WTC11 (cell line): ENCODE results near the gene RAX2. TPM values are rescaled to one million over a fixed set of nuclear protein-coding genes. Genes with fewer than 3 reads are reported as not detected.
A peak's percentile ranks its signal among the peaks of the same experiment; 100 is the strongest.

ENCODE experiments used
- ATAC-seq: fragments of 200-7000 bp; cut with Tn5 transposase; 2 replicates; pipeline ENCODE4 v1.10.0; 2021; ENCODE audit warnings: mild to moderate bottlenecking, moderate library complexity
- CTCF ChIA-PET: fragments of 300-600 bp; sonication (Branson Sonifier 250); formaldehyde crosslinking; loops from one replicate; lab custom pipeline; 2021; ENCODE audit warnings: antibody characterized with exemption; lab: Charles Lee
- POLR2A ChIA-PET: fragments of 350-600 bp; sonication (Branson Sonifier 250); formaldehyde crosslinking; loops from one replicate; lab custom pipeline; 2021; ENCODE audit warnings: antibody characterized with exemption; lab: Charles Lee
- DNase-seq: peaks from one replicate; pipeline ENCODE4 v3.0.0; 2021; ENCODE audit warnings: low spot score
- H3K27ac Mint-ChIP-seq: 2 replicates; pipeline ENCODE4 v1.8.0; 2021; ENCODE audit warnings: mixed read lengths
- H3K27me3 Mint-ChIP-seq: 2 replicates; pipeline ENCODE4 v1.8.0; 2021; ENCODE audit warnings: low read depth, mild to moderate bottlenecking, moderate library complexity, mixed read lengths
- H3K36me3 Mint-ChIP-seq: 2 replicates; pipeline ENCODE4 v1.8.0; 2021; ENCODE audit warnings: mixed read lengths
- H3K4me1 Mint-ChIP-seq: 2 replicates; pipeline ENCODE4 v1.8.0; 2022; ENCODE audit warnings: mixed read lengths
- H3K4me3 Mint-ChIP-seq: 2 replicates; pipeline ENCODE4 v1.8.0; 2021; ENCODE audit warnings: mild to moderate bottlenecking, moderate library complexity, mixed read lengths
- H3K9me3 Mint-ChIP-seq: 2 replicates; pipeline ENCODE4 v1.8.0; 2021; ENCODE audit warnings: mixed read lengths
- ELF4 ChIP-seq: sonication (generic); formaldehyde crosslinking; IDR thresholded peaks from 2 replicates; pipeline ENCODE4 v1.8.1; 2022; ENCODE audit warnings: low read depth, mild to moderate bottlenecking, moderate library complexity, missing genetic modification reagents
- HMGXB4 ChIP-seq: sonication (generic); formaldehyde crosslinking; IDR thresholded peaks from 2 replicates; pipeline ENCODE4 v1.8.1; 2023; ENCODE audit warnings: mild to moderate bottlenecking, moderate library complexity, missing genetic modification reagents
- IRF2 ChIP-seq: sonication (generic); formaldehyde crosslinking; IDR thresholded peaks from 2 replicates; pipeline ENCODE4 v1.8.0; 2022; ENCODE audit warnings: low read depth, missing genetic modification reagents, borderline replicate concordance
- JAZF1 ChIP-seq: fragments of 250-450 bp; sonication (Bioruptor Pico); IDR thresholded peaks from 2 replicates; pipeline ENCODE4 v1.9.0; 2021; ENCODE audit warnings: moderate library complexity, mild to moderate bottlenecking, inconsistent platforms
- JUN ChIP-seq: sonication (generic); formaldehyde crosslinking; IDR thresholded peaks from 2 replicates; pipeline ENCODE4 v1.8.0; 2023; ENCODE audit warnings: mild to moderate bottlenecking, missing genetic modification reagents
- MAX ChIP-seq: sonication (generic); formaldehyde crosslinking; IDR thresholded peaks from 2 replicates; pipeline ENCODE4 v1.8.0; 2022; ENCODE audit warnings: mild to moderate bottlenecking, missing genetic modification reagents
- NFATC4 ChIP-seq: fragments of 250-450 bp; sonication (Bioruptor Pico); IDR thresholded peaks from 2 replicates; pipeline ENCODE4 v1.9.0; 2021; ENCODE audit warnings: mild to moderate bottlenecking
- NR3C1 ChIP-seq: sonication (generic); formaldehyde crosslinking; conservative IDR thresholded peaks from 2 replicates; pipeline ENCODE4 v1.8.1; 2023; ENCODE audit warnings: low read depth, mild to moderate bottlenecking, missing genetic modification reagents
- RORB ChIP-seq: fragments of 250-450 bp; sonication (Bioruptor Pico); IDR thresholded peaks from 2 replicates; pipeline ENCODE4 v1.9.0; 2021; ENCODE audit warnings: mild to moderate bottlenecking
- SMAD3 ChIP-seq: sonication (generic); formaldehyde crosslinking; IDR thresholded peaks from 2 replicates; pipeline ENCODE4 v1.8.0; 2022; ENCODE audit warnings: missing genetic modification reagents, mild to moderate bottlenecking, borderline replicate concordance
- TP53 ChIP-seq: sonication (generic); formaldehyde crosslinking; IDR thresholded peaks from 2 replicates; pipeline ENCODE4 v1.8.1; 2023; ENCODE audit warnings: mild to moderate bottlenecking, missing genetic modification reagents
- USF2 ChIP-seq: sonication (generic); formaldehyde crosslinking; IDR thresholded peaks from 2 replicates; pipeline ENCODE4 v1.8.1; 2023; ENCODE audit warnings: mild to moderate bottlenecking, missing genetic modification reagents, moderate library complexity
- ZNF219 ChIP-seq: sonication (generic); formaldehyde crosslinking; IDR thresholded peaks from 2 replicates; pipeline ENCODE4 v1.8.0; 2023; ENCODE audit warnings: missing genetic modification reagents, mild to moderate bottlenecking, borderline replicate concordance
- ZNF263 ChIP-seq: sonication (generic); formaldehyde crosslinking; IDR thresholded peaks from 2 replicates; pipeline ENCODE4 v1.8.1; 2022; ENCODE audit warnings: low read depth, mild to moderate bottlenecking, moderate library complexity, missing genetic modification reagents
- ZNF396 ChIP-seq: fragments of 250-450 bp; sonication (Bioruptor Pico); IDR thresholded peaks from 2 replicates; pipeline ENCODE4 v1.8.0; 2021; ENCODE audit warnings: mild to moderate bottlenecking, moderate library complexity, borderline replicate concordance
- ZNF416 ChIP-seq: fragments of 250-450 bp; sonication (Bioruptor Pico); IDR thresholded peaks from 2 replicates; pipeline ENCODE4 v1.9.0; 2021; ENCODE audit warnings: mild to moderate bottlenecking, inconsistent platforms
- ZNF512 ChIP-seq: sonication (generic); formaldehyde crosslinking; IDR thresholded peaks from 2 replicates; pipeline ENCODE4 v1.8.1; 2022; ENCODE audit warnings: missing genetic modification reagents, borderline replicate concordance
- total RNA-seq: library from RNA; stranded (reverse); gene quantifications from 3 replicates; pipeline ENCODE4 v1.2.3, GENCODE V29; 2021
- TF ChIP-seq, protein P1 (sequence below): fragments of 250-450 bp; sonication (Bioruptor Pico); IDR thresholded peaks from 2 replicates; pipeline ENCODE4 v1.9.0; 2021; ENCODE audit warnings: moderate library complexity, mild to moderate bottlenecking, inconsistent platforms, borderline replicate concordance
- TF ChIP-seq, protein P2 (sequence below): fragments of 250-450 bp; sonication (Bioruptor Pico); IDR thresholded peaks from 2 replicates; pipeline ENCODE4 v2.1.2; 2022; ENCODE audit warnings: mild to moderate bottlenecking, moderate library complexity

The RAX2 gene
- total RNA-seq, 1 experiment from 2014 or later: 0.09 TPM

DNA sequence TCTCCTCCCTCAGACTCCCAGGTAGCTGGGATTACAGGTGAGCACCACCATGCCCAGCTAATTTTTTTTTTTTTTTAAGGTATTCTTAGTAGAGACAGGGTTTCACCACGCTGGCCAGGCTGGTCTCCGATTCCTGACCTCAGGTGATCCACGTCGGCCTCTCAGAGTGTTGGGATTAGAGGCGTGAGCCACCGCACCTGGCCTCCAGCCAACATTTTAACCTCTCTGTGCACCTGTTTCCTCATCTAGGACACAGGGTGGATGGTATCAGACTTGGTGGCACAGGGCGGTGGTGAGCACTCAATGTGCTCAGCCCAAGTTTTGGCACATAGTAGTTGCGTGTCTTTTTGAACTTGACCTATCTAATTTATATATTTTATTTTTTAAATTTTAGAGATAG, 23.1 kb downstream of the RAX2 start (continued):
- no peak for TF ChIP-seq ZNF263 (CRISPR knock-in tag)
- TF ChIP-seq TP53 (CRISPR knock-in tag): no peak
- no peak for TF ChIP-seq ZNF416 (CRISPR knock-in tag)

- TF ChIP-seq, protein P1, sequence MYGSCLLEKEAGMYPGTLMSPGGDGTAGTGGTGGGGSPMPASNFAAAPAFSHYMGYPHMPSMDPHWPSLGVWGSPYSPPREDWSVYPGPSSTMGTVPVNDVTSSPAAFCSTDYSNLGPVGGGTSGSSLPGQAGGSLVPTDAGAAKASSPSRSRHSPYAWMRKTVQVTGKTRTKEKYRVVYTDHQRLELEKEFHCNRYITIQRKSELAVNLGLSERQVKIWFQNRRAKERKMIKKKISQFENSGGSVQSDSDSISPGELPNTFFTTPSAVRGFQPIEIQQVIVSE (CRISPR knock-in tag): no peak
- DNase-seq (no peak), ATAC-seq (no peak)
- POLR2A ChIA-PET: no interaction called here
- Mint-ChIP-seq H3K9me3 (no peaks in the 10 kb centered on the region), H3K27ac (no peak overlapping the region), H3K36me3 (peaks cover 9% of the 10 kb centered on the region), H3K4me3 (no peak overlapping the region), H3K4me1 (no peaks in the 10 kb centered on the region), H3K27me3 (no peaks in the 10 kb centered on the region)
- CTCF ChIA-PET: interaction anchor here (0.6 to 1.5 kb wide), 3 partner anchors 15 to 283 kb away, joined by 3 to 6 read pairs (median 5); partner anchors contain the start of gene APBA3
These were observed 25.5 kb downstream of the RAX2 start for GRCh38 chr19:3746371-3747056.

DNA sequence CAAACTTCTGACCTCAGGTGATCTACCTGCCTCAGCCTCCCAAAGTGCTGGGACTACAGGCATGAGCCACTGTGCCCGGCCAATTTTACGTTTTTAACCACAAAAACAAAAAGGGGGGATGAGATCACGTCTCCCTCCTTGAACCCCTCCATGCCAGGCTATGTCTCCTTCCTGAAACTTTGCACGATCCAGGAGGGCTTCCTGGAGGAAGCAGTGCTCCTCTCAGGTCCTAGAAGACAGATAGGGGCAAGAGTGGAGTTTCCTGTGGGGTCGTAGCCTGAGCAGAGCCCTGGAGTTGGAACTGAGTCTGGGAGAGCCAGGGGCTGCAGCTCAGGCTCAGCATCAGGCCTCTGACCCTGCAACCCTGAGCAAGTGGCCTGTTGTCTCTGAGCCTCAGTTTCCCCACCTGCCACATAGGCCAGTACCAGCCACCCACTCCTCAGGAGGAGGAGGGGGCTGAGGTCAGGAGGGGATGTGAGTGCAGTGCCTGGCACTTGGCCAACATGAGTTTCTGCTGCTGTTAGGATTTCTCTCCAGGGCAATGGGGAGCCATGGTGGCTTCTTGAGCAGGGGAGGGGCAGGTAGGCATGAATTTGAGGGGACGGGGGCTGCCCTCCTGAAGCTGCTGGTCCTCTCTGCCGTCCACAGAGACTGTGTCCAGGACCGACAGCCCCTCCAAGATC, 26.5 kb downstream of the RAX2 start:
- H3K27me3 Mint-ChIP-seq: no peaks in the 10 kb centered on the region
- no peak overlapping the region for H3K27ac Mint-ChIP-seq
- DNase-seq: no peak
- no peaks in the 10 kb centered on the region for H3K9me3 Mint-ChIP-seq
- CTCF ChIA-PET: no interaction called here
- TF ChIP-seq ELF4: no peak
- TF ChIP-seq MAX (CRISPR knock-in tag): no peak
- TF ChIP-seq RORB (CRISPR knock-in tag): no peak
- TF ChIP-seq JAZF1 (CRISPR knock-in tag): no peak
- TF ChIP-seq NR3C1 (CRISPR knock-in tag): no peak
- no peak for TF ChIP-seq JUN (CRISPR knock-in tag)
- TF ChIP-seq, all 79 proteins: peak for 0
- POLR2A ChIA-PET: no interaction called here
- no peaks in the 10 kb centered on the region for H3K4me1 Mint-ChIP-seq
- H3K4me3 Mint-ChIP-seq: no peak overlapping the region
- no peak for ATAC-seq
- peaks cover 7% of the 10 kb centered on the region for H3K36me3 Mint-ChIP-seq

- ChIA-PET POLR2A (no interaction called here), CTCF (interaction anchor here (0.8 to 1.2 kb wide), 3 partner anchors 18 to 51 kb away, joined by 3 to 4 read pairs (median 3); partner anchors contain the start of gene APBA3)
- peak; percentile 82 for ATAC-seq
- Mint-ChIP-seq H3K4me3 (no peak overlapping the region), H3K9me3 (no peaks in the 10 kb centered on the region), H3K4me1 (no peaks in the 10 kb centered on the region), H3K27me3 (no peaks in the 10 kb centered on the region), H3K27ac (peak overlapping the region; percentile 50; the same call in 1 of the 2 replicates), H3K36me3 (no peaks in the 10 kb centered on the region)
- DNase-seq: no peak
- TF ChIP-seq HMGXB4 (CRISPR knock-in tag): no peak
- no peak for TF ChIP-seq ZNF512 (CRISPR knock-in tag)
- TF ChIP-seq ZNF219: no peak
- TF ChIP-seq, protein P2, sequence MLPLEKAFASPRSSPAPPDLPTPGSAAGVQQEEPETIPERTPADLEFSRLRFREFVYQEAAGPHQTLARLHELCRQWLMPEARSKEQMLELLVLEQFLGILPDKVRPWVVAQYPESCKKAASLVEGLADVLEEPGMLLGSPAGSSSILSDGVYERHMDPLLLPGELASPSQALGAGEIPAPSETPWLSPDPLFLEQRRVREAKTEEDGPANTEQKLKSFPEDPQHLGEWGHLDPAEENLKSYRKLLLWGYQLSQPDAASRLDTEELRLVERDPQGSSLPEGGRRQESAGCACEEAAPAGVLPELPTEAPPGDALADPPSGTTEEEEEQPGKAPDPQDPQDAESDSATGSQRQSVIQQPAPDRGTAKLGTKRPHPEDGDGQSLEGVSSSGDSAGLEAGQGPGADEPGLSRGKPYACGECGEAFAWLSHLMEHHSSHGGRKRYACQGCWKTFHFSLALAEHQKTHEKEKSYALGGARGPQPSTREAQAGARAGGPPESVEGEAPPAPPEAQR: no peak
- no peak for TF ChIP-seq SMAD3 (CRISPR knock-in tag)
- TF ChIP-seq NFATC4 (CRISPR knock-in tag): no peak
- TF ChIP-seq ZNF263 (CRISPR knock-in tag): no peak
- no peak for TF ChIP-seq ZNF396 (CRISPR knock-in tag)
- no peak for TF ChIP-seq IRF2 (CRISPR knock-in tag)
- TF ChIP-seq USF2 (CRISPR knock-in tag): peak; percentile 83
These were observed 28.5 kb downstream of the RAX2 start for GRCh38 chr19:3743486-3743885.
